SK-N-MC (cell line): ENCODE measurements around the gene SPINK4.

ENCODE experiments used
- EZH2 ChIP-seq: fragments of 200-600 bp; sonication (generic); IDR thresholded peaks from one replicate; pipeline ENCODE4 v1.6.1; 2017; ENCODE audit warnings: antibody characterized with exemption
- POLR2AphosphoS5 ChIP-seq: IDR thresholded peaks from 2 replicates; pipeline ENCODE4 v1.6.1; 2012; ENCODE audit warnings: mild to moderate bottlenecking, low read depth, low read length, borderline replicate concordance

DNA sequence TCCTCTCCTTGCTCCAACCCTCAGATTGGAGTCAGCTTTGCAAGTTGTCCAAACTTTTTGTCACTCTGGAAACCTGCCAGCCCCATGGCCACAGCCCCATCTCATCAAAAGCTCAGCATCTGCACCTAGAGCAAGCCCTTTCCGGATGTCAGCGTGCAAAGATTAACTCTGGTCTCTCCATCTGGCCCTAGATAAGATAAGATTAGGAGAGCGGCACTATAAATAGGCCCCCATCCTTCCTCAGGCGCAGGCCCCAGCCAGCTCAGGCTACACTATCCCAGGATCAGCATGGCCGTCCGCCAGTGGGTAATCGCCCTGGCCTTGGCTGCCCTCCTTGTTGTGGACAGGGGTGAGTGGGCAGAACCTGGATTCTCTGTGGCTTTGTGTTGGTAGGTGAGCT is at the start of gene SPINK4:
- TF ChIP-seq POLR2AphosphoS5 (no peak), EZH2 (no peak)
